Type B pancreatic cell (in vitro differentiated cells): ENCODE measurements around the gene MFSD2A. TPM values are rescaled to one million over a fixed set of nuclear protein-coding genes. Genes with fewer than 3 reads are reported as not detected.
A peak's percentile ranks its signal among the peaks of the same experiment; 100 is the strongest.
"Not testable (repeated sequence)": the region's sequence is repeated elsewhere in the genome, so short reads cannot be mapped to it uniquely, and the experiment has no call there.

Experiments used
- DNase-seq: peaks from one replicate; pipeline ENCODE4 v3.0.0; 2021; ENCODE audit warnings: mixed read lengths; ENCODE audit not compliant: unreplicated experiment; ENCODE audit errors: extremely low spot score
- H3K27ac Mint-ChIP-seq: 2 replicates; pipeline ENCODE4 v1.8.0; 2021; ENCODE audit warnings: mild to moderate bottlenecking, mixed read lengths
- H3K27me3 Mint-ChIP-seq: 2 replicates; pipeline ENCODE4 v1.8.0; 2021; ENCODE audit warnings: mixed read lengths
- H3K36me3 Mint-ChIP-seq: 2 replicates; pipeline ENCODE4 v1.8.0; 2021; ENCODE audit warnings: mixed read lengths
- H3K4me1 Mint-ChIP-seq: one replicate; pipeline ENCODE4 v1.8.0; 2021; ENCODE audit warnings: mixed read lengths; ENCODE audit not compliant: unreplicated experiment
- H3K4me3 Mint-ChIP-seq: 2 replicates; pipeline ENCODE4 v1.8.0; 2021; ENCODE audit warnings: mild to moderate bottlenecking, mixed read lengths
- H3K9me3 Mint-ChIP-seq: 2 replicates; pipeline ENCODE4 v1.8.0; 2021; ENCODE audit warnings: mixed read lengths
- total RNA-seq: library from RNA; stranded (reverse); gene quantifications from 2 replicates; pipeline ENCODE4 v1.2.1, GENCODE V29; 2021; ENCODE audit warnings: low replicate concordance
- TF ChIP-seq, protein P1 (sequence below): fragments of 200-600 bp; sonication (generic); conservative IDR thresholded peaks from 2 replicates; pipeline ENCODE4 v1.5.0; 2021; ENCODE audit warnings: antibody characterized with exemption, mild to moderate bottlenecking

The MFSD2A gene
- total RNA-seq, 1 donor from 2014 or later, result 6.1 TPM

DNA sequence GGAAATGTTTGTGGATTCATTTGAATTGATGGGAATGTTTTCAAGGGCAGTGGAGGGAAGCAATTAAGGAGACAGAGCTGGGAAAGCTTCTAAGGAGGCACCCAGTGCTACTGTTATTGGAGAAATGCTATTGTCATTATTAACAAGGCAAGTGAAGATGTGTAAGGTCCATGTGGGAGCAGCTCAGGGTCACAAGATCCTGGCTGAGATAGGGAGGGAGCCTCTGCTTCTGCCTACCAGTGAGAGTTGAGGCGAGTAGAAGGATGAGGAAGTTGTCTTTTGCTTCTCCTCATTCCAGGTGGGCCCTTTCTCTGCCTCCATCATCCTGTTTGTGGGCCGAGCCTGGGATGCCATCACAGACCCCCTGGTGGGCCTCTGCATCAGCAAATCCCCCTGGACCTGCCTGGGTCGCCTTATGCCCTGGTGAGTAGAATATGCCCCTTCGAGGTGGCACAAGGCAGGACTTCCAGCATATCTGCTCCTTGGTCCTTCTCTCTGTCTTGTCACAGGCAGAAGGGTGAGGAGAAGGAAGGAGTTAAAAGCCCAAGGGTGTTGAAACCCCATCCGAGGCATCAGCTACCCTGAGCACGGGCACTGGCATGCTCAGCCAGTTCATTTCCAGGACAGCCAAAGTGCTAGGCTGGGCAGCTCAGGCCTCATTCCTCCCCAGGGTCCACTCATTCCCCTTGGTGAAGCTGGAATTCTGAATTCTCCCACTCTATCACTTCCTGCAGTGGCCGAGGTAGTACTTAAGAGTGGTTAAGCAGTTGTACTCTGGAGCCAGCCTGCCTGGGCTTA is 3.7 kb downstream of the MFSD2A start:
- Mint-ChIP-seq H3K9me3 (no peaks in the 10 kb centered on the region), H3K27ac (no peak overlapping the region)

DNA sequence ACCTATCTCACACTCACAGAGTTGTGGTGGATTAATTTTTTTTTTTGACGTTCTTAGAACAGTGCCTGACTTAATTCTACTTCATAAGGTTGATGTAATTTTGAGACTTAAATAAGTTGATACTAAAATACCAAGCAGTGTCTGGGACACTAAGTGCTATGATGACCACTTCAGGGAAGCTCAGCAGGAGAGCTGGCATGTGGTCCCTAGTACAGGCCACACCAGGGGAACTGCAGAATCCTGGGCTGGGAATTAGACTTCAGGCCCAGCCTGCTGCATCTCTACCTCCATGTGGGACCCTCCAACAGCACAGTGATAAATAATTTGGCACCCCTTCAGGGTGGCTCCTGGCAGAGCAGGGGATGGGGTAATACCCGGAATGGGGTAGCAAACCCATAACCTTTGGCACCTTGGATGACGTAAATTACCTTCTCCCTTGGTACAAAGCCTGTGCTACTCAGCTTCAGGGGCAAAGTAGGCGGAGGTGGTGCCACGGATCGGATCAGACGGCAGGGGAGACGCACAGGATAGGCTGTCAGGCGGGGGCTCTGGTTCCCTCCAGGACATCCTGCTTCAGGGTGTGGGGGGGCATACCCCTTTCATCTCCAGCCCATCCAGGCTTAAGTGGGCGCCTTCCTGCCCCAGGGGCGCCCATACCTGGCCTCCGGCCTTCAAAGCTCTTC is 4.8 kb downstream of the MFSD2A start:
- Mint-ChIP-seq H3K4me3 (no peak overlapping the region), H3K36me3 (peaks cover 4% of the 10 kb centered on the region), H3K27me3 (peaks cover 9% of the 10 kb centered on the region)

More for the DNA sequence above, 3.7 kb downstream of the MFSD2A start:
- TF ChIP-seq, protein P1, sequence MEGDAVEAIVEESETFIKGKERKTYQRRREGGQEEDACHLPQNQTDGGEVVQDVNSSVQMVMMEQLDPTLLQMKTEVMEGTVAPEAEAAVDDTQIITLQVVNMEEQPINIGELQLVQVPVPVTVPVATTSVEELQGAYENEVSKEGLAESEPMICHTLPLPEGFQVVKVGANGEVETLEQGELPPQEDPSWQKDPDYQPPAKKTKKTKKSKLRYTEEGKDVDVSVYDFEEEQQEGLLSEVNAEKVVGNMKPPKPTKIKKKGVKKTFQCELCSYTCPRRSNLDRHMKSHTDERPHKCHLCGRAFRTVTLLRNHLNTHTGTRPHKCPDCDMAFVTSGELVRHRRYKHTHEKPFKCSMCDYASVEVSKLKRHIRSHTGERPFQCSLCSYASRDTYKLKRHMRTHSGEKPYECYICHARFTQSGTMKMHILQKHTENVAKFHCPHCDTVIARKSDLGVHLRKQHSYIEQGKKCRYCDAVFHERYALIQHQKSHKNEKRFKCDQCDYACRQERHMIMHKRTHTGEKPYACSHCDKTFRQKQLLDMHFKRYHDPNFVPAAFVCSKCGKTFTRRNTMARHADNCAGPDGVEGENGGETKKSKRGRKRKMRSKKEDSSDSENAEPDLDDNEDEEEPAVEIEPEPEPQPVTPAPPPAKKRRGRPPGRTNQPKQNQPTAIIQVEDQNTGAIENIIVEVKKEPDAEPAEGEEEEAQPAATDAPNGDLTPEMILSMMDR, result no peak
- DNase-seq, result no peak
- Mint-ChIP-seq H3K4me3 (no peak overlapping the region), H3K4me1 (peaks cover 19% of the 10 kb centered on the region), H3K36me3 (peaks cover 4% of the 10 kb centered on the region), H3K27me3 (peaks cover 13% of the 10 kb centered on the region)

DNA sequence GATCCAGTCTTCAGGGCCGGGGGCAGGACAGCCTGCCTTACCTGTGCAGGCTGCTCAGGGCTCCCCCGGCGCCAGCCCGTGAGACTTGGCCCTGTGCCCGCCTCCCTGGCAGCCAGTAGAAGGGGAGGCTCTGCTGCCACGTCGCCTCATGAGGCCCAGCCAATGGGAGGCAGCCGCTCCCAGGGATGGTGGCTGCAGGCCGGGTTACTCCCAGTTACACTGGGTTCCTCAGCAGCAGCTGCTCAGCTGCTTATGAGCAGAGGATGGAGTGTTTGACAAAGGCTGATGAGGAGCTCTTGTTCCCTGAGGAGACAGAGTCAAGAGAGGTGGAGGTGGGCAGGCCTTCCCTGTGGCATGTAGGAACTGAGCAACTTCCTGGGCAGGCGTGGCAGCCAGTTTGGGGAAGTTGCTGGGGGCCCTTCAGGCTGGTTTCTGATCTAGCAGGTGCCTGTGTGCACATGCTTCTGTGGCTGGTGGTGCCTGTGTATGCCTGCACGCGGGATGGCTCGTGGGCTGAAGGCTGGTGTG is 5.5 kb downstream of the MFSD2A start:
- peaks cover 18% of the 10 kb centered on the region for H3K4me1 Mint-ChIP-seq
- H3K4me3 Mint-ChIP-seq, result no peak overlapping the region
- H3K27me3 Mint-ChIP-seq, result peaks cover 8% of the 10 kb centered on the region
- no peak for DNase-seq
- H3K9me3 Mint-ChIP-seq, result no peaks in the 10 kb centered on the region
- TF ChIP-seq, protein P1, result no peak
- H3K27ac Mint-ChIP-seq, result no peak overlapping the region
- peaks cover 4% of the 10 kb centered on the region for H3K36me3 Mint-ChIP-seq

More for the DNA sequence above, 4.8 kb downstream of the MFSD2A start:
- H3K4me1 Mint-ChIP-seq, result peaks cover 19% of the 10 kb centered on the region
- no peaks in the 10 kb centered on the region for H3K9me3 Mint-ChIP-seq
- no peak for DNase-seq
- TF ChIP-seq, protein P1, result no peak
- H3K27ac Mint-ChIP-seq, result no peak overlapping the region

DNA sequence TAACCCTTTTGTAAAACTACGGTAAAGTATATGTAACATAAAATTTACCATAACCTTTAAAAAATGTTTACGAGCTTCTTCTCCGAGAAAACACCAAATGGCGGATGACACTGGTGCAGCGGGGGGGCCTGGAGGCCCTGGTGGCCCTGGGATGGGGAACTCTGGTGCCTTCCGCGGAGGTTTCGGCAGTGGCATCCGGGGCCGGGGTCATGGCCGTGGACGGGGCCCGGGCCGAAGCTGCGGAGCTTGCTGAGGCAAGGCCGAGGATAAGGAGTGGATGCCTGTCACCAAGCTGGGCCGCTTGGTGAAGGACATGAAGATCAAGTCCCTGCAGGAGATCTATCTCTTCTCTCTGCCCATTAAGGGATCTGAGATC is 7.5 kb downstream of the MFSD2A start:
- H3K4me3 Mint-ChIP-seq, result no peak overlapping the region
- TF ChIP-seq, protein P1, result no peak
- H3K4me1 Mint-ChIP-seq, result peaks cover 6% of the 10 kb centered on the region
- no peaks in the 10 kb centered on the region for H3K27me3 Mint-ChIP-seq
- H3K27ac Mint-ChIP-seq, result peak overlapping the region; percentile 4
- H3K9me3 Mint-ChIP-seq, result no peaks in the 10 kb centered on the region
- DNase-seq, result no peak
- H3K36me3 Mint-ChIP-seq, result peaks cover 4% of the 10 kb centered on the region

DNA sequence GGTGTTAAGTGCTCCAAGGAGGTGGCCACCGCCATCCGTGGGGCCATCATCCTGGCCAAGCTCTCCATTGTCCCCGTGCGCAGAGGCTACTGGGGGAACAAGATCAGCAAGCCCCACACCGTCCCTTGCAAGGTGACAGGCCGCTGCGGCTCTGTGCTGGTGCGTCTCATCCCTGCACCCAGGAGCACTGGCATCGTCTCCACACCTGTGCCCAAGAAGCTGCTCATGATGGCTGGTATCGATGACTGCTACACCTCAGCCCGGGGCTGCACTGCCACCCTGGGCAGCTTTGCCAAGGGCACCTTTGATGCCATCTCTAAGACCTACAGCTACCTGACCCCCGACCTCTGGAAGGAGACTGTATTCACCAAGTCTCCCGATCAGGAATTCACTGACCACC is 8.0 kb downstream of the MFSD2A start:
- not testable (repeated sequence) for H3K36me3 Mint-ChIP-seq, H3K4me3 Mint-ChIP-seq, H3K4me1 Mint-ChIP-seq, H3K9me3 Mint-ChIP-seq, DNase-seq, H3K27me3 Mint-ChIP-seq, H3K27ac Mint-ChIP-seq

DNA sequence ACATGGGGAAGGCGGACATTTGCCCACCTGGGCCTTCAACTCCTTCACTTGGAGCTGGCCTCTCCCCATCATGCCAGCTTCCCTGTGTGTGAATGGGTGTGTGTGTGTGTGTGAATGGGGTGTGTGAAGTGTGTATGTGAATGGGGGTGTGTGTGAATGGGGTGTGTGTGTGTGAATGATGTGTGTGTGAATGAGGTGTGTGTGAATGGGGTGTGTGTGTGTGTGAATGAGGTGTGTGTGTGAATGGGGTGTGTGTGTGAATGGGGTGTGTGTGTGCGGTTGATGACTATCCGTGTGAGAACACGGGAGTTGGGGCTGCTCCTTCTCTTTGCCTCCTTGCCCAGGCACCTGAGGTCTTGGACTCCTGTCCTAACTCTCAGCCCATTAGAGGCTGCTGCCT is 9.6 kb downstream of the MFSD2A start:
- H3K4me1 Mint-ChIP-seq, result no peaks in the 10 kb centered on the region
- no peaks in the 10 kb centered on the region for H3K27me3 Mint-ChIP-seq
- no peak overlapping the region for H3K27ac Mint-ChIP-seq
- H3K36me3 Mint-ChIP-seq, result no peaks in the 10 kb centered on the region
- H3K9me3 Mint-ChIP-seq, result no peaks in the 10 kb centered on the region
- H3K4me3 Mint-ChIP-seq, result no peak overlapping the region
- DNase-seq, result no peak
- TF ChIP-seq, protein P1, result no peak
